Pancreas (tissue), 10 donors: Measurements from ENCODE around the gene MYBPC2. TPM values are rescaled to one million over a fixed set of nuclear protein-coding genes. Genes with fewer than 3 reads are reported as not detected.

ENCODE experiments used
- ATAC-seq, 4 donors: fragments of 200-7000 bp; cut with Tn5 transposase; one replicate each; pipeline versions ENCODE4 v1.8.0 to v1.9.1; 2020; ENCODE audit warnings: mild to moderate bottlenecking in 4 of 4, moderate library complexity in 4 of 4
- DNase-seq, 6 donors: peaks; one replicate each; pipeline ENCODE4 v3.0.0-alpha.2; 2020
- FAIRE-seq: peaks from 2 replicates; lab custom pipeline; 2012; peaks lifted over from hg19 to GRCh38; lab: Jason Lieb, UNC
- H3K27ac ChIP-seq, 4 donors: fragments of 200-600 bp; sonication (generic); 1 replicate in 3 of 4; 2 replicates in 1 of 4; pipeline versions ENCODE4 v1.5.0 to v1.8.0; 2020
- H3K27me3 ChIP-seq, 4 donors: fragments of 200-600 bp; one replicate each; pipeline ENCODE4 v1.8.0; 2021
- H3K36me3 ChIP-seq, 3 donors: fragments of 200-600 bp; sonication (generic) in 1 of 3; one replicate each; pipeline versions ENCODE4 v1.5.0 to v1.8.0; 2020 to 2021
- H3K4me1 ChIP-seq, 3 donors: fragments of 200-600 bp; one replicate each; pipeline ENCODE4 v1.8.0; 2021
- H3K4me3 ChIP-seq, 4 donors: fragments of 200-600 bp; sonication (generic) in 2 of 4; one replicate each; pipeline versions ENCODE4 v1.5.0 to v1.8.0; 2020 to 2021
- H3K9me3 ChIP-seq, 4 donors: fragments of 200-600 bp; one replicate each; pipeline ENCODE4 v1.8.0; 2021
- WGBS, 2 donors: extraction: QIAGEN DNeasy Blood & Tissue Kit; methylation state at CpG; one replicate each; pipeline ENCODE4 v1.1.7; 2013; 5-methylcytosine and 5-hydroxymethylcytosine counted together
- intact Hi-C, 3 donors: fragments of 100-400 bp; cut with DNase I; formaldehyde crosslinking; loops; one replicate each; pipeline versions ENCODE4 v1.11.1 to v1.14.2; 2022
- polyA plus RNA-seq, 2 donors: library from polyadenylated mRNA; stranded (reverse); fragments of 200-250 nt; gene quantifications; one replicate each; pipeline ENCODE4 v1.2.3, GENCODE V29; 2013
- total RNA-seq, 6 donors: library from RNA; stranded (reverse); fragmentation: NEBNext Ultra II Directional in 4 of 6; extraction: Animal tissue kit (Norgen Biotek cat#: 25700) in 4 of 6; gene quantifications; one replicate each; pipeline versions ENCODE4 v1.2.1 to v1.2.4, GENCODE V29; 2021 to 2023
- TF ChIP-seq, protein P1 (sequence below), 4 donors: fragments of 200-600 bp; sonication (generic) in 3 of 4; IDR thresholded peaks; one replicate each; pipeline versions ENCODE4 v1.5.0 to v1.8.0; 2021; ENCODE audit warnings: antibody characterized with exemption in 4 of 4
- donor health status: healthy with polysubstance abuse.
- donor health status: DM: no; HTN: no; CAD: no; lungs with moderate emphysema.
- donor health status: DM: no; HTN: no; CAD: no.
- donor health status: control.
- donor health status: control.
- donor health status: Bipolar disorder and iron deficiency.
- donor health status: DM: yes; HTN: yes; CAD: no.
- donor health status: DM: no; HTN: no; CAD: no.
- donor health status: DM: no; HTN: no; CAD: no.
- donor health status: DM: yes; HTN: yes; CAD: no.

Gene MYBPC2
- total and polyA plus RNA-seq, 8 donors = 0.02 to 1.7 (median 1.5) TPM; not detected in 5

DNA sequence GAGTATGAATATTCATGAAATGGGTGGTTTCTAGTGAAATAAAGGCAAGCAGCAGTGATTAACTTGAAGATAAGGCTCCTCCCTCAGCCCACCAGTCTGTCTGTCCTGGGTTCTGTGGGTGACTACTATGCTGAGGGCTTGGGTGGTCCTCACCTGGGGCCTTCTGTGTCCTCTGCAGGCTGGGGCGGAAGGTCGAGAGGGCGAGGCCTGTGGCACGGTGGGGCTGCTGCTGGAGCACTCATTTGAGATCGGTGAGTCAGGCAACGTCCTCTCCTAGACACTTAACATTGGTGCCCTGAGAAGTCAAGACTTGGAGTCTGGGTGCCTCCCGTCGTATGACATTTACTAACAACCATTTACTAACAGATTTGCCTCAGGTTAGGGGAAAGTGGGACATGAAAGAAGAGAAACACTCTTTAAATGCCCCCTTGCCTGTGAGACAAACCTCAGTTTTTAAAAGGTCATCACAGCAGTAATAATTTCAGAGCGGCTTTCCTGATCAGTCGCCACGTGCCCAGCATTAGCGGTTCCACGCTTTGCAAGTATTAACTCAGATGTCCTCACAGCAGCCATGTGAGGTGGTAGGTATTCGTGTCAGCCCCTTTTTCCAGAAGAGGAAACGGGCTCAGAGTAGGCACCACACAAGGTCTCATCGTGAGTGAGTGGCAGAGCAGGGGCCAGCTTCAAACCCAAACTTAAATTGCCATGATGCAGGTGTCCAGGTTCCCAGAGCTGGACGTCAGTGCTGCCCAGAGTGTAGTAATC, 45.2 kb downstream of the MYBPC2 start:
- Histone ChIP-seq H3K27ac (no peak overlapping the region), H3K9me3 (no peaks in the 10 kb centered on the region), H3K36me3 (peaks cover 0 to 26% (median 24%) of the 10 kb centered on the region in 3 donors), H3K4me3 (peak overlapping the region in 1 of 4 donors; percentile 99), H3K27me3 (no peaks in the 10 kb centered on the region), H3K4me1 (peaks cover 0 to 11% (median 0%) of the 10 kb centered on the region in 3 donors)
- ATAC-seq (no peak), FAIRE-seq (no peak), DNase-seq (peak in 2 of 6 donors; percentile 36 to 43)
- intact Hi-C loops = no loop called here
- TF ChIP-seq, protein P1, sequence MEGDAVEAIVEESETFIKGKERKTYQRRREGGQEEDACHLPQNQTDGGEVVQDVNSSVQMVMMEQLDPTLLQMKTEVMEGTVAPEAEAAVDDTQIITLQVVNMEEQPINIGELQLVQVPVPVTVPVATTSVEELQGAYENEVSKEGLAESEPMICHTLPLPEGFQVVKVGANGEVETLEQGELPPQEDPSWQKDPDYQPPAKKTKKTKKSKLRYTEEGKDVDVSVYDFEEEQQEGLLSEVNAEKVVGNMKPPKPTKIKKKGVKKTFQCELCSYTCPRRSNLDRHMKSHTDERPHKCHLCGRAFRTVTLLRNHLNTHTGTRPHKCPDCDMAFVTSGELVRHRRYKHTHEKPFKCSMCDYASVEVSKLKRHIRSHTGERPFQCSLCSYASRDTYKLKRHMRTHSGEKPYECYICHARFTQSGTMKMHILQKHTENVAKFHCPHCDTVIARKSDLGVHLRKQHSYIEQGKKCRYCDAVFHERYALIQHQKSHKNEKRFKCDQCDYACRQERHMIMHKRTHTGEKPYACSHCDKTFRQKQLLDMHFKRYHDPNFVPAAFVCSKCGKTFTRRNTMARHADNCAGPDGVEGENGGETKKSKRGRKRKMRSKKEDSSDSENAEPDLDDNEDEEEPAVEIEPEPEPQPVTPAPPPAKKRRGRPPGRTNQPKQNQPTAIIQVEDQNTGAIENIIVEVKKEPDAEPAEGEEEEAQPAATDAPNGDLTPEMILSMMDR (IDR thresholded peaks at IDR 0.05) = no peak
- 89 to 94% methylated on average over 17 of the region's 17 CpGs for WGBS, 2 donors

DNA sequence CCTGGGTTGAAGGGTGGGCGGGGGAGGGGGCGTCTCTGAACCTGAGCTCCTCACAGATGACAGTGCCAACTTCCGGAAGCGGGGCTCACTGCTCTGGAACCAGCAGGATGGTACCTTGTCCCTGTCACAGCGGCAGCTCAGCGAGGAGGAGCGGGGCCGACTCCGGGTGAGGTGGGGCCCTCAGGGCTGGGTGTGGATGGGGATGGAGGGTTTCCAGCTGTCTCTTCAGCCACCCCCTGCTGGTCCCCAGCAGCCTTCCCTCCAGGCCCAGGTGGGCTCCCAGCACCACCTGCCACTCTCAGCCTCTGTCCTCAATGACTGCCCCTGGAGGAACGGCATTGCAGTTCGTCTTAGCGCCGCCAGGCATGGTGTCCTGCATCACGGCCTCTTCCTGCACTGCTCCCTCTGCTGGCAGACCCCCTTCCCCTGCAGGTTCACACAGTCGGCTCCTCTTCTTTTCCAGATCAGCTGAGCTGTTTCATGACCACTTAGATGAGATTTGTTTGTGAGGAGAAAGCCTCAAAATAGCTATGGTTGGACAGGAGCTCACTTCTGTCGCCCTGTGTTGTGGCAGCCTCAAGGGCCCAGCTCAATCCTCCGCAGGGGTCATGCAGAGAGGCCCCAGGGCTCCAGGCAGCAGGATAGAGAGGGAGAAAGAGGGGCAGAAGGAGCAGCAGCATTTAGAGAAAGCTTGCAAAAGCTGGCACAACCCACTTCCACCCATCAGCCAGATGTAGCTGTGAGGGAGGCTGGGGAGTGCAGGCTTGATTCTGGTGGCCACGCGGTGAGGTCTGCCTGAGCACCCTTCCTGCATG, 46.4 kb downstream of the MYBPC2 start:
- FAIRE-seq (no peak), DNase-seq (peak in 2 of 6 donors; percentile 43 to 79), ATAC-seq (no peak)
- WGBS, 2 donors = 92 to 94% methylated on average over 19 of the region's 19 CpGs
- H3K36me3 ChIP-seq = peaks cover 0 to 28% (median 25%) of the 10 kb centered on the region in 3 donors
- TF ChIP-seq, protein P1 (IDR thresholded peaks at IDR 0.05) = peak in 1 of 4 donors; percentile 7
- intact Hi-C loops = no loop called here
- H3K27ac ChIP-seq = no peak overlapping the region
- no peaks in the 10 kb centered on the region for H3K27me3 ChIP-seq
- peaks cover 0 to 11% (median 0%) of the 10 kb centered on the region in 3 donors for H3K4me1 ChIP-seq
- H3K9me3 ChIP-seq = no peaks in the 10 kb centered on the region
- no peak overlapping the region for H3K4me3 ChIP-seq

DNA sequence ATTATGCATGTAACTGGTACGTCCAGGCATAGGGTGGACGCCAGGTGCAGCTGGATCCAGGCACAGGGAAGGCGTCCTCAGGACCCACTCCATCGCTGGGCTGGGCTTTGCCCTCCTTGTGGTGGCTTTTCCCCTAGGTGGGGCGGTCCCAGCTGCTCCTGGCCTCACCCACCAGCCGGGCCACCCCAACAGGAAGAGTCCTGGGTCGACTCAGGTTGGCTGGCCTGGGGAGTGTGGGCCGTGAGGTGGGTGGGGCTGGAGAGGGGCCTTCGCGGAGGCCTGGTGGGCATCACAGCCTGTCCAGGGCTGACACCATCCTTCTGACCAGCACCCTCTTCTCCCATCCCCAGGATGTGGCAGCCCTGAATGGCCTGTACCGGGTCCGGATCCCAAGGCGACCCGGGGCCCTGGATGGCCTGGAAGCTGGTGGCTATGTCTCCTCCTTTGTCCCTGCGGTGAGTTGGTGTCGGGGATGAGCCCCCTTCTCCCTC, 47.1 kb downstream of the MYBPC2 start:
- WGBS, 2 donors = 97% methylated on average over 16 of the region's 16 CpGs
- no peak for FAIRE-seq
- TF ChIP-seq, protein P1 (IDR thresholded peaks at IDR 0.05) = no peak
- H3K4me3 ChIP-seq = no peak overlapping the region
- H3K4me1 ChIP-seq = peaks cover 0 to 11% (median 0%) of the 10 kb centered on the region in 3 donors
- H3K9me3 ChIP-seq = no peaks in the 10 kb centered on the region
- H3K27ac ChIP-seq = no peak overlapping the region
- DNase-seq = peak in 1 of 6 donors; percentile 35
- H3K36me3 ChIP-seq = peaks cover 0 to 28% (median 25%) of the 10 kb centered on the region in 3 donors
- no peak for ATAC-seq
- intact Hi-C loops = no loop called here
- no peaks in the 10 kb centered on the region for H3K27me3 ChIP-seq

DNA sequence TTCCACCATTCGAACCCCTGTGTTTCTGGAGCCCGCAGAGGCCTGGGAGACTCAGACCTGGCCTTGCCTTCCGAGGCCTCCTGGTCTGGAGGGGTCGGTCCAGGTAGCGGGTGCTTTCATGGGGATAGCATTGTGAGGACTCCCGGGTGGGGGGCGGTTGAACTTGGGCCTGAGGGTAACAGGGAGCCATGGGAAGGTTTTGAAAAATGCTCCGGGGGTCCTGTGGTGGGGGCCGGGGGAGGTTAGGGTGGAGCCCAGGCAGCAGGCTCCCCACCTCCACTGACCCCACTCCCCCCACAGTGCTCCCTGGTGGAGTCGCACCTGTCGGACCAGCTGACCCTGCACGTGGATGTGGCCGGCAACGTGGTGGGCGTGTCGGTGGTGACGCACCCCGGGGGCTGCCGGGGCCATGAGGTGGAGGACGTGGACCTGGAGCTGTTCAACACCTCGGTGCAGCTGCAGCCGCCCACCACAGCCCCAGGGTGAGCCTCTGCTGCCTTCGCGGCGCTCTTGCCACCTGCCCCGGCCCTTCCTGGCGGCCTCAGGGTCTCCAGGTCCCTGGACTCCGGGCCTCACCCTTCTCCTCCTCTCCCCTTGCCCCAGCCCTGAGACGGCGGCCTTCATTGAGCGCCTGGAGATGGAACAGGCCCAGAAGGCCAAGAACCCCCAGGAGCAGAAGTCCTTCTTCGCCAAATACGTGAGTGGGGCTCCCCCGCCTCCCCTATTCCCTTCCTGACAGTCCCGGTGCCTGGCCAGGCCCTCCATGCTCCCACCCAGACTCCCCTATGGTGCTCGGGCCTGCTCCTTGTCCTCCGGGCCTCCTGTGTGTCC, 47.8 kb downstream of the MYBPC2 start:
- Histone ChIP-seq H3K27me3 (no peaks in the 10 kb centered on the region), H3K4me3 (no peak overlapping the region), H3K36me3 (peaks cover 0 to 28% (median 25%) of the 10 kb centered on the region in 3 donors), H3K27ac (no peak overlapping the region), H3K9me3 (no peaks in the 10 kb centered on the region), H3K4me1 (peaks cover 0 to 11% (median 0%) of the 10 kb centered on the region in 3 donors)
- peak in 1 of 6 donors; percentile 46 for DNase-seq
- 90 to 91% methylated on average over 36 to 37 of the region's 37 CpGs for WGBS, 2 donors
- TF ChIP-seq, protein P1 (IDR thresholded peaks at IDR 0.05) = no peak
- intact Hi-C loops = no loop called here
- no peak for FAIRE-seq
- no peak for ATAC-seq
